Activated CD8-positive, alpha-beta memory T cell treated with anti-CD3 and anti-CD28 coated beads for 36 hours (primary cell): Measurements from ENCODE around the gene TNRC6C. TPM values are rescaled to one million over a fixed set of nuclear protein-coding genes. Genes with fewer than 3 reads are reported as not detected.

ENCODE experiments used
- CTCF ChIA-PET: fragments of 350-600 bp; sonication (Branson Sonifier 250); formaldehyde crosslinking; loops from one replicate; lab custom pipeline; 2021; ENCODE audit warnings: antibody characterized with exemption; lab: Charles Lee
- POLR2A ChIA-PET: fragments of 350-600 bp; sonication (Branson Sonifier 250); formaldehyde crosslinking; loops from one replicate; lab custom pipeline; 2021; ENCODE audit warnings: antibody characterized with exemption; lab: Charles Lee
- total RNA-seq, 2 experiments: library from RNA; stranded (reverse); gene quantifications; one replicate each; pipeline ENCODE4 v1.2.3, GENCODE V29; 2021

The TNRC6C gene
- total RNA-seq, 2 experiments from 2014 or later = 17.9 to 21.0 TPM

GRCh38 chr17:78122216-78122930 lies 163.9 kb downstream of the TNRC6C start:
- ChIA-PET CTCF (interaction anchor here (1.0 to 10.0 kb wide), 7 partner anchors 8 to 129 kb away, joined by 3 to 62 read pairs (median 4); partner anchors contain the start of gene TK1), POLR2A (interaction anchor here (0.6 to 1.0 kb wide), 2 partner anchors 20 to 140 kb away, joined by 3 to 6 read pairs; no protein-coding TSS in a partner anchor)

GRCh38 chr17:78122931-78123249 lies 164.4 kb downstream of the TNRC6C start:
- POLR2A ChIA-PET = interaction anchor here (0.6 kb wide), 1 partner anchor 139 kb away, joined by 6 read pairs; no protein-coding TSS in a partner anchor

GRCh38 chr17:78123258-78123929 lies 164.9 kb downstream of the TNRC6C start:
- ChIA-PET CTCF (interaction anchor here (2.2 to 10.0 kb wide), 3 partner anchors 9 to 13 kb away, joined by 6 to 68 read pairs (median 62); no protein-coding TSS in a partner anchor), POLR2A (interaction anchor here (0.6 to 0.7 kb wide), 2 partner anchors 19 to 139 kb away, joined by 4 to 6 read pairs; no protein-coding TSS in a partner anchor)

More at GRCh38 chr17:78122931-78123249, 164.4 kb downstream of the TNRC6C start:
- CTCF ChIA-PET = interaction anchor here (1.5 to 10.0 kb wide), 4 partner anchors 9 to 13 kb away, joined by 4 to 62 read pairs (median 10); no protein-coding TSS in a partner anchor

DNA sequence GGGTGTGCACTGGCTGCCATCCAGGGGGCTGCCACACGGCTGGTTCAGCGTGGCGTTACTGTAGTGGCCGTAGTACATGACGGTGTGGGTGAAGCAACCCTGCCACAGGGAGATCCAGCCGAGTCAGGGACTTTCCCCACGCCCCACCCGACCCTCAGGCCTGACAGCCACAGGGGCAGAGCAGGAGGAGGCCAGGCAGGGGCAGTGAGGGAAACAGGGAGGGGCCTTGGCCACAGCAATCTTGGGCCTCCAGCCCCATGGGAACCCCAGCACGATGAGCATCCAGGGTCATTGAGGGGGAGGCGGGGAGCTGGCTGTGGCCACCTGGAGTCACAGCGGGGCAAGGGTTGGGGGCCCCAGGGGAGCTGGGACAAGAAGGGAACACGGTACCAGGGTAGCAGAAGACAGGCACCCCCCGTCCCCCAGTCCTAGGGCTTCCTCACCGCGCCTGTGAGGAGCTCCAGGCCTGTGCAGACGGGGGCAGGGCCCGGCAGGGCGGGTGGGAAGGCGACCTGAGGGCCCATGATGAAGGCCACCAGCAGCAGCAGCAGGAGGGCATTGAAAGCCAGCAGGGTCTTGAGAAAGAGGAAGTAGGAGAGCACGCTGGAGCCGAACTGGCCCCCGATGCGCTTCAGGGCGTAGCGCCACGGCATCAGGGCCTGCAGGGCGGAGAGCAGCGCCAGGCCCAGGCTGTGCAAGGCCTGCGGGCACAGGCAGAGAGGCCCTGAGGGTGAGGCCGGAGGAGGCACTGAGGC lies 165.8 kb downstream of the TNRC6C start:
- POLR2A ChIA-PET = interaction anchor here (0.7 to 1.7 kb wide), 5 partner anchors 10 to 18 kb away, joined by 4 to 6 read pairs (median 4); no protein-coding TSS in a partner anchor
- CTCF ChIA-PET = interaction anchor here (1.2 to 10.0 kb wide), 4 partner anchors 10 to 127 kb away, joined by 4 to 68 read pairs (median 33); no protein-coding TSS in a partner anchor

GRCh38 chr17:78124836-78125137 lies 166.3 kb downstream of the TNRC6C start:
- ChIA-PET CTCF (interaction anchor here (0.6 to 10.0 kb wide), 5 partner anchors 11 to 663 kb away, joined by 3 to 68 read pairs (median 4); no protein-coding TSS in a partner anchor), POLR2A (interaction anchor here (1.0 to 1.7 kb wide), 4 partner anchors 10 to 15 kb away, joined by 4 to 6 read pairs (median 4); no protein-coding TSS in a partner anchor)

- ChIA-PET POLR2A (interaction anchor here (1.0 to 1.7 kb wide), 5 partner anchors 9 to 44 kb away, joined by 4 to 6 read pairs (median 4); no protein-coding TSS in a partner anchor), CTCF (interaction anchor here (0.6 to 10.0 kb wide), 5 partner anchors 11 to 663 kb away, joined by 3 to 68 read pairs (median 4); no protein-coding TSS in a partner anchor)
Observed at GRCh38 chr17:78125138-78125913, 166.8 kb downstream of the TNRC6C start.

DNA sequence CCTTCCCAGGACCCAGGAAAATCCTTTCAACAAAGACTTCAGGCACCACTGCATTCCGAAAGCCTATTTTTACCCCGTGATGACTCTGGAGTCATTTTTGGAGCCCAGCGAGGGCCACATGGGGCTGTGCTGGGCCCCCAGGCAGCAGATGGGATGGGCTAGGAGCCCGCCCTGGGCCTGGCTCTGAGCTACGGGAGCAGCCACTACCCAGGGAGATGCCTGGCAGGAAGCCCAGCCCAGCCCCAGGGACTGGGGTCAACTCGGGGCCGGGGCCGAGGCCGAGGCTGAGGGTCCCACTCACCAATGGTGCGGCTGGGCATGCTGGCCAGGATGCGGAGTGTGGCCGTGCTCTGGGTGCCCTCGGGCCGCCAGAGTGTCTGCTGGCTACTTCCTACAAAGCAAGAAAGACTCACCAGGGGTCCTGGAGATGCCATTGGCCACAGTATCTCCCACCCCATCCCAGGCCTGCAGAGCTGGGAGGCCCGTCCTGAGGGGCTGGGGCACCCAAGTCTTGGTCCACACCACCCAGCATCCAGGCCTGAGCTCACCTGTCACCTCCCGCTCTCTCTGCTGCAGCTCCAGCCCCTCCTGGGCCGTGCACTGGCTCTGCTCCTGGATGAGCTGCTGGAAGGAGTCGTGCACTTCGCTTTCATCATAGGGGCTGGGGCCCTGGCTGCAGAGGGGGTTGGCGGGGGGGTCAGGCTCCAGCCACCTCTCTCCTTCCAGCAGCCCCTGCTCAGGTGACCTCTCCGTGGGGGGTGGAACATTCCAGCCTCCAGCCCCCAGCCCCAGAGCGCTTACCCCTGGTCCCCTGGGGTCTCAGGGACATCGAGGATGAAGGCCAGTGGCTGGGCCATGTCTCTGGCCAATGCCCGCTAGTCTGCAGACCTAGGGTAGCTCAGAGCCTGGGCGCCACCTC lies 167.7 kb downstream of the TNRC6C start:
- CTCF ChIA-PET = interaction anchor here (0.8 to 10.0 kb wide), 4 partner anchors 10 to 19 kb away, joined by 3 to 68 read pairs (median 32); no protein-coding TSS in a partner anchor
- POLR2A ChIA-PET = interaction anchor here (1.0 to 1.7 kb wide), 5 partner anchors 11 to 168 kb away, joined by 3 to 7 read pairs (median 6); partner anchors contain the start of gene TNRC6C

- ChIA-PET CTCF (interaction anchor here (0.8 to 10.0 kb wide), 4 partner anchors 9 to 18 kb away, joined by 3 to 68 read pairs (median 32); no protein-coding TSS in a partner anchor), POLR2A (interaction anchor here (0.7 to 1.7 kb wide), 4 partner anchors 8 to 168 kb away, joined by 3 to 7 read pairs (median 4); partner anchors contain the start of gene TNRC6C)
Observed at GRCh38 chr17:78126895-78127238, 168.4 kb downstream of the TNRC6C start.

GRCh38 chr17:78127239-78127887 lies 168.9 kb downstream of the TNRC6C start:
- CTCF ChIA-PET = interaction anchor here (0.8 to 10.0 kb wide), 5 partner anchors 9 to 233 kb away, joined by 3 to 68 read pairs (median 4); no protein-coding TSS in a partner anchor
- POLR2A ChIA-PET = interaction anchor here (0.7 to 1.7 kb wide), 4 partner anchors 8 to 169 kb away, joined by 3 to 7 read pairs (median 4); partner anchors contain the start of gene TNRC6C

- POLR2A ChIA-PET = interaction anchor here (0.7 to 1.7 kb wide), 4 partner anchors 9 to 169 kb away, joined by 3 to 7 read pairs (median 4); partner anchors contain the start of gene TNRC6C
- CTCF ChIA-PET = interaction anchor here (0.9 to 10.0 kb wide), 4 partner anchors 8 to 233 kb away, joined by 3 to 68 read pairs (median 33); no protein-coding TSS in a partner anchor
Observed at GRCh38 chr17:78127888-78128550, 169.5 kb downstream of the TNRC6C start.

DNA sequence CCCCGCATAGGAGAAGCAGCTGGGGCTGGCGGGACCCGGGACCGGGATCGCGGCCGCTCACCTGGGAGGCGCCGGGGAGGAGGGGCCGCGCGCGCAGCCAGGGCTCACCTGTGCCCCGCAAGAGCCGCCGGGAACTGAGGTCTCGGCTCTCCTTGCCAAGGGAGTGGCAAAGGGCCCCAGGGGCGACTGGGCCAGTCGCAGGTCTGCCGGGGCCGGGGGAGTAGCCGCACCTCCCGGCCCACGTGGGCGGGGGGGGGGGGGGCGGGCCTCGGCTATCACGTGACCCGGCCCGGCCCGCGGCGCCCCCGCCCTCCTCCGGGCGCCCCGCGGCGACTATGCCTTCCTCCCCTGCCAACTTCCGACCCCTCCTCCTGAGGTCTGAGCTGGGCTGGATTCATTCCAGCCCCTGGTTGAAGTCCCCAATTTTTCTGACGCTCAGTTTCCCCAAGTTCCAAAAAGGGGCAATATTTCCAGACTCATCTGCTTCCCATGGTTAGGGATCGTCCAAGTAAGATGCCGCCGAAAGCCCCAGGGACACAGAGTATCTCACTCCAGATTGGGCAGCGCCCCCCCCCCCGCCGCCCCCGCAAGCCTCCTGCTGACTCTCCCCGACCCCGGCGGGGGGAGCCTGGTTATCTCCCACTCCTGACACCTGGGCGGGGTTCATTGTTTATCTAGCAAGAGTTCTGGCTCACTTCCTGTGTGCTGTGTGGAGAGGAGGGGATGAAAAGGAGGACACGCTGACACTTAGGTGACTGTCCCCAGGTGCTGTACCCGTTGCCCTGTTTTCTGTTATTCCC lies 170.2 kb downstream of the TNRC6C start, which contains the start of gene TMC6:
TSS of gene TMC6 (minus strand) at position 205 of the 800 bp plus-strand sequence. CDS start 1,923 bp downstream, outside the sequence.
- CTCF ChIA-PET = interaction anchor here (0.9 to 10.0 kb wide), 5 partner anchors 7 to 232 kb away, joined by 3 to 68 read pairs (median 5); no protein-coding TSS in a partner anchor
- POLR2A ChIA-PET = interaction anchor here (1.7 kb wide), 1 partner anchor 12 kb away, joined by 7 read pairs; no protein-coding TSS in a partner anchor

DNA sequence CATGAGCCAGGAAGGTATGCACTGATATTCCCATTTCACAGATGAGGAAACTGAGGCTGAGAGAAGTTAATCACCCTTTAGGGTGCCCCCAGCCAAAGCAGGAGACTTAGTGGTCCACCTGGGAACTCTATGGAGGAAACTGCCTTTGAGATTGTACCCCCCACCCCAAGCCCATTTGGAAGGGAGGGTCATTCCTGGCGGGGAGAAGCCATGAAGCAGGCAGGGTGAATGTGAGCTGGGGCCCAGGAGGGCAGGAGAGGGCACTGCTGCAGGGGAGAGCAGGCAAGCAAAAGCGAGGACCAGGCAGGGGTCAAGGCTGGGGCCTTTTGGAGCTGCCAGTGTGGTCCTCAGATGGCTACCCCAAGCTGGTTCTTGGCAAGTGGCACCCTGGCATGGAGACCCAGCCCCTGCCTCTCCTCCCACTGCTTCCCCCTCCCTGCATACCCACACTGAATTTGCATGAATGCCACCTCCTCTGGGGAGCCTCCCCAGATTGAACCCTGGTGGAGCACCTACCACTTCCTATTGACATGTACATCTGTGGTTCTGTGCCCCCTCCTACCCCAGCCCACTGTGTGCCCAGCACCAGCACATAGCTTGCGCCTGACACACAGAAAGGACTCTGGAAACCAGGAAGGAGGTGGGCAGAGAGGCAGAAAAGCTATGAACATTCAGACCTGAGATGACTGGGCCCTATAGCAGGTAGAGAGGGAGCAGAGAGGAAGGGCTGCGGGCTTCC lies 171.0 kb downstream of the TNRC6C start:
- ChIA-PET CTCF (interaction anchor here (0.9 to 10.0 kb wide), 3 partner anchors 15 to 122 kb away, joined by 3 to 62 read pairs (median 5); no protein-coding TSS in a partner anchor), POLR2A (interaction anchor here (1.3 to 1.8 kb wide), 3 partner anchors 8 to 15 kb away, joined by 3 to 8 read pairs (median 6); no protein-coding TSS in a partner anchor)

- POLR2A ChIA-PET = interaction anchor here (1.0 to 1.8 kb wide), 4 partner anchors 9 to 16 kb away, joined by 3 to 8 read pairs (median 6); no protein-coding TSS in a partner anchor
- CTCF ChIA-PET = interaction anchor here (1.0 to 10.0 kb wide), 3 partner anchors 16 to 46 kb away, joined by 3 to 62 read pairs (median 5); no protein-coding TSS in a partner anchor
Observed at GRCh38 chr17:78130090-78130436, 171.6 kb downstream of the TNRC6C start.
